HepG2 (cell line): Measurements from ENCODE around the gene MBLAC1. TPM values are rescaled to one million over a fixed set of nuclear protein-coding genes. Genes with fewer than 3 reads are reported as not detected.

Experiments used
- ATRX ChIP-seq: sonication (generic); formaldehyde crosslinking; IDR thresholded peaks from 2 replicates; pipeline ENCODE4 v1.4.0; 2020; ENCODE audit warnings: missing genetic modification reagents, borderline replicate concordance
- BRD4 ChIP-seq: sonication (generic); formaldehyde crosslinking; IDR thresholded peaks from 2 replicates; pipeline ENCODE4 v1.4.0; 2020; ENCODE audit warnings: missing genetic modification reagents
- DR1 ChIP-seq: sonication (generic); formaldehyde crosslinking; IDR thresholded peaks from 2 replicates; pipeline ENCODE4 v1.8.0; 2021; ENCODE audit warnings: mild to moderate bottlenecking, missing genetic modification reagents, inconsistent platforms
- MIER3 ChIP-seq: IDR thresholded peaks from 2 replicates; pipeline ENCODE4 v1.6.1; 2016; ENCODE audit warnings: missing compliant biosample characterization, borderline replicate concordance
- REXO4 ChIP-seq: sonication (generic); formaldehyde crosslinking; IDR thresholded peaks from 2 replicates; pipeline ENCODE4 v1.8.0; 2022; ENCODE audit warnings: missing genetic modification reagents, mild to moderate bottlenecking, borderline replicate concordance
- XBP1 ChIP-seq: sonication (generic); formaldehyde crosslinking; IDR thresholded peaks from 2 replicates; pipeline ENCODE4 v1.5.0; 2020; ENCODE audit warnings: missing genetic modification reagents
- ZEB1 ChIP-seq: IDR thresholded peaks from 2 replicates; pipeline ENCODE4 v1.6.1; 2012; ENCODE audit warnings: mild to moderate bottlenecking, low read depth, inconsistent platforms; ENCODE audit not compliant: insufficient replicate concordance
- ZNF546 ChIP-seq: sonication (generic); formaldehyde crosslinking; conservative IDR thresholded peaks from 2 replicates; pipeline ENCODE4 v1.8.1; 2023; ENCODE audit warnings: mild to moderate bottlenecking, missing genetic modification reagents
- ZNF652 ChIP-seq: IDR thresholded peaks from 2 replicates; pipeline ENCODE4 v1.6.1; 2016; ENCODE audit warnings: low read depth, borderline replicate concordance
- ZNF788 ChIP-seq: sonication (generic); formaldehyde crosslinking; IDR thresholded peaks from 2 replicates; pipeline ENCODE4 v1.5.0; 2020; ENCODE audit warnings: mild to moderate bottlenecking, missing genetic modification reagents, borderline replicate concordance
- polyA plus RNA-seq, 8 experiments: library from polyadenylated mRNA; depleted of rRNA in 3 of 8; stranded (reverse) in 7 of 8; unstranded in 1 of 8; fragments of >200 nt; fragmentation: Illumina TruSeq in 4 of 8; extraction: Trizol in 4 of 8; gene quantifications; 2 replicates each; pipeline versions ENCODE4 v1.2.1 to v1.2.3, GENCODE V29; 2011 to 2016; ENCODE audit warnings: low read depth in 4 of 8, missing spikeins in 1 of 8, mixed read lengths in 1 of 8; ENCODE audit not compliant: insufficient read depth in 1 of 8
- total RNA-seq, 5 experiments: library from RNA; depleted of rRNA; stranded (reverse); fragments of >200 nt; fragmentation: Illumina TruSeq; extraction: Trizol; gene quantifications; 2 replicates each; pipeline ENCODE4 v1.2.3, GENCODE V29; 2016; ENCODE audit warnings: low read depth in 1 of 5
- TF ChIP-seq, protein P1 (sequence below): sonication (generic); formaldehyde crosslinking; conservative IDR thresholded peaks from 2 replicates; pipeline ENCODE4 v1.4.0; 2020; ENCODE audit warnings: mild to moderate bottlenecking, missing genetic modification reagents, moderate library complexity
- TF ChIP-seq, protein P2 (sequence below): sonication (generic); formaldehyde crosslinking; IDR thresholded peaks from 2 replicates; pipeline ENCODE4 v1.9.0; 2022; ENCODE audit warnings: missing genetic modification reagents, mild to moderate bottlenecking, borderline replicate concordance
- TF ChIP-seq, protein P3 (sequence below): sonication (generic); formaldehyde crosslinking; IDR thresholded peaks from 2 replicates; pipeline ENCODE4 v1.4.0; 2020; ENCODE audit warnings: missing genetic modification reagents
- TF ChIP-seq, protein P4 (sequence below), 2 experiments: sonication (generic) in 1 of 2; formaldehyde crosslinking in 1 of 2; IDR thresholded peaks; 2 replicates each; pipeline versions ENCODE4 v1.4.0 to v1.6.1; 2018 to 2020; ENCODE audit warnings: missing genetic modification reagents in 2 of 2, borderline replicate concordance in 1 of 2, low read depth in 1 of 2, mild to moderate bottlenecking in 1 of 2, missing biosample characterization in 1 of 2
- TF ChIP-seq, protein P5 (sequence below), 2 experiments: sonication (generic) in 1 of 2; formaldehyde crosslinking in 1 of 2; IDR thresholded peaks; 2 replicates each; pipeline versions ENCODE4 v1.5.1 to v1.6.1; 2011 to 2020; ENCODE audit warnings: borderline replicate concordance in 1 of 2, low read depth in 1 of 2, low read length in 1 of 2, mild to moderate bottlenecking in 1 of 2, missing genetic modification reagents in 1 of 2, moderate library complexity in 1 of 2

MBLAC1 gene
- total and polyA plus RNA-seq, 2 of the 13 experiments (the other 11 are each of a cell fraction or from before 2014, with no cell fraction given), result 0.79 to 2.1 TPM

DNA sequence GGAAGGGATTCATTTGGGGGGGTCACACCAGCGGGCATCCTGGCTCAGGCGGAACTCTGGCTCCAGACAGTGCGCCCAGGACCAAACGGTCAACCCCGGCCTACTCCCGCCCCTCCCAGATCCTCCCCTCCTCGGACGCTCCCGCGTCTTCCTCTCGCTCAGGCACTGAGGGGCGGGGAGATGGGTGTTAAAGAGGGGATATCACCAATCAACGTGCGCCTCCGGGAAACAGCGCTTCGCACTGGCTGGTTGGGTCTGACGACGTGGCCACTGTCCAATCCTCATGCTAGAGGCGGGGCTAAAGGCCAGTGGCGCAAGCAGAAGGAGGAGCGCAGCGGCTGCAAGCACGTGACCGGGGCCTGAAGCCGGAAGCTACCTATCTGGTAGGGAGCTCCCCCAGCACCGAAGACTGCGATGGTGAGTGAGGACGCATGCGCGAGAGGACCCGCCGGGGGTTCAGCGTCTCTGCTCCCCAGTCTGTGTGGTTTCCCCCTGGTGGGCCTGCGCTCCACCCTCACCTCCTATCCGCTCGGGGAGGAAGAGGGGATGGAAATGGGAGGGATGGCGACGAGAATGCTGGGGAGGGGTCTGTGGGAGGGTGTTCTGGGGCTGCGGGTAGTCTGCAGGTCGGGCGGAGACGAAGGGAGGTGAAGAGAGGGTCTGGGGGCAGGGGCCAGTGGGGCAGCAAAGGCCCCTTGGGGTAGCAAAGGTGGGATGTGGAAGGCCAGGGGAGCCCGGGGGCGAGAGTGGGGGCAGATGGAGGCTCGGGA, 22.0 kb downstream of the MBLAC1 start, which contains the start of gene LAMTOR4 (continued):
- TF ChIP-seq, protein P1, sequence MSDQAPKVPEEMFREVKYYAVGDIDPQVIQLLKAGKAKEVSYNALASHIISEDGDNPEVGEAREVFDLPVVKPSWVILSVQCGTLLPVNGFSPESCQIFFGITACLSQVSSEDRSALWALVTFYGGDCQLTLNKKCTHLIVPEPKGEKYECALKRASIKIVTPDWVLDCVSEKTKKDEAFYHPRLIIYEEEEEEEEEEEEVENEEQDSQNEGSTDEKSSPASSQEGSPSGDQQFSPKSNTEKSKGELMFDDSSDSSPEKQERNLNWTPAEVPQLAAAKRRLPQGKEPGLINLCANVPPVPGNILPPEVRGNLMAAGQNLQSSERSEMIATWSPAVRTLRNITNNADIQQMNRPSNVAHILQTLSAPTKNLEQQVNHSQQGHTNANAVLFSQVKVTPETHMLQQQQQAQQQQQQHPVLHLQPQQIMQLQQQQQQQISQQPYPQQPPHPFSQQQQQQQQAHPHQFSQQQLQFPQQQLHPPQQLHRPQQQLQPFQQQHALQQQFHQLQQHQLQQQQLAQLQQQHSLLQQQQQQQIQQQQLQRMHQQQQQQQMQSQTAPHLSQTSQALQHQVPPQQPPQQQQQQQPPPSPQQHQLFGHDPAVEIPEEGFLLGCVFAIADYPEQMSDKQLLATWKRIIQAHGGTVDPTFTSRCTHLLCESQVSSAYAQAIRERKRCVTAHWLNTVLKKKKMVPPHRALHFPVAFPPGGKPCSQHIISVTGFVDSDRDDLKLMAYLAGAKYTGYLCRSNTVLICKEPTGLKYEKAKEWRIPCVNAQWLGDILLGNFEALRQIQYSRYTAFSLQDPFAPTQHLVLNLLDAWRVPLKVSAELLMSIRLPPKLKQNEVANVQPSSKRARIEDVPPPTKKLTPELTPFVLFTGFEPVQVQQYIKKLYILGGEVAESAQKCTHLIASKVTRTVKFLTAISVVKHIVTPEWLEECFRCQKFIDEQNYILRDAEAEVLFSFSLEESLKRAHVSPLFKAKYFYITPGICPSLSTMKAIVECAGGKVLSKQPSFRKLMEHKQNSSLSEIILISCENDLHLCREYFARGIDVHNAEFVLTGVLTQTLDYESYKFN, result peak; percentile 47
- TF ChIP-seq REXO4 (CRISPR knock-in tag), result no peak
- TF ChIP-seq DR1, result peak; percentile 80; the same call in 1 of the 2 replicates
- TF ChIP-seq, protein P2, sequence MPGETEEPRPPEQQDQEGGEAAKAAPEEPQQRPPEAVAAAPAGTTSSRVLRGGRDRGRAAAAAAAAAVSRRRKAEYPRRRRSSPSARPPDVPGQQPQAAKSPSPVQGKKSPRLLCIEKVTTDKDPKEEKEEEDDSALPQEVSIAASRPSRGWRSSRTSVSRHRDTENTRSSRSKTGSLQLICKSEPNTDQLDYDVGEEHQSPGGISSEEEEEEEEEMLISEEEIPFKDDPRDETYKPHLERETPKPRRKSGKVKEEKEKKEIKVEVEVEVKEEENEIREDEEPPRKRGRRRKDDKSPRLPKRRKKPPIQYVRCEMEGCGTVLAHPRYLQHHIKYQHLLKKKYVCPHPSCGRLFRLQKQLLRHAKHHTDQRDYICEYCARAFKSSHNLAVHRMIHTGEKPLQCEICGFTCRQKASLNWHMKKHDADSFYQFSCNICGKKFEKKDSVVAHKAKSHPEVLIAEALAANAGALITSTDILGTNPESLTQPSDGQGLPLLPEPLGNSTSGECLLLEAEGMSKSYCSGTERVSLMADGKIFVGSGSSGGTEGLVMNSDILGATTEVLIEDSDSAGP, result peak; percentile 64; the same call in 1 of the 2 replicates
- TF ChIP-seq ZNF652, result no peak
- no peak for TF ChIP-seq BRD4
- no peak for TF ChIP-seq XBP1
- no peak; the same call in 1 of the 2 replicates for TF ChIP-seq ZNF788 (CRISPR knock-in tag)
- TF ChIP-seq, protein P3, sequence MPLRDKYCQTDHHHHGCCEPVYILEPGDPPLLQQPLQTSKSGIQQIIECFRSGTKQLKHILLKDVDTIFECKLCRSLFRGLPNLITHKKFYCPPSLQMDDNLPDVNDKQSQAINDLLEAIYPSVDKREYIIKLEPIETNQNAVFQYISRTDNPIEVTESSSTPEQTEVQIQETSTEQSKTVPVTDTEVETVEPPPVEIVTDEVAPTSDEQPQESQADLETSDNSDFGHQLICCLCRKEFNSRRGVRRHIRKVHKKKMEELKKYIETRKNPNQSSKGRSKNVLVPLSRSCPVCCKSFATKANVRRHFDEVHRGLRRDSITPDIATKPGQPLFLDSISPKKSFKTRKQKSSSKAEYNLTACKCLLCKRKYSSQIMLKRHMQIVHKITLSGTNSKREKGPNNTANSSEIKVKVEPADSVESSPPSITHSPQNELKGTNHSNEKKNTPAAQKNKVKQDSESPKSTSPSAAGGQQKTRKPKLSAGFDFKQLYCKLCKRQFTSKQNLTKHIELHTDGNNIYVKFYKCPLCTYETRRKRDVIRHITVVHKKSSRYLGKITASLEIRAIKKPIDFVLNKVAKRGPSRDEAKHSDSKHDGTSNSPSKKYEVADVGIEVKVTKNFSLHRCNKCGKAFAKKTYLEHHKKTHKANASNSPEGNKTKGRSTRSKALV, result no peak
- TF ChIP-seq ATRX (CRISPR knock-in tag), result no peak
- TF ChIP-seq ZEB1, result no peak
- TF ChIP-seq, protein P4, sequence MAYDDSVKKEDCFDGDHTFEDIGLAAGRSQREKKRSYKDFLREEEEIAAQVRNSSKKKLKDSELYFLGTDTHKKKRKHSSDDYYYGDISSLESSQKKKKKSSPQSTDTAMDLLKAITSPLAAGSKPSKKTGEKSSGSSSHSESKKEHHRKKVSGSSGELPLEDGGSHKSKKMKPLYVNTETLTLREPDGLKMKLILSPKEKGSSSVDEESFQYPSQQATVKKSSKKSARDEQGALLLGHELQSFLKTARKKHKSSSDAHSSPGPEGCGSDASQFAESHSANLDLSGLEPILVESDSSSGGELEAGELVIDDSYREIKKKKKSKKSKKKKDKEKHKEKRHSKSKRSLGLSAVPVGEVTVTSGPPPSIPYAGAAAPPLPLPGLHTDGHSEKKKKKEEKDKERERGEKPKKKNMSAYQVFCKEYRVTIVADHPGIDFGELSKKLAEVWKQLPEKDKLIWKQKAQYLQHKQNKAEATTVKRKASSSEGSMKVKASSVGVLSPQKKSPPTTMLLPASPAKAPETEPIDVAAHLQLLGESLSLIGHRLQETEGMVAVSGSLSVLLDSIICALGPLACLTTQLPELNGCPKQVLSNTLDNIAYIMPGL (CRISPR knock-in tag; IDR thresholded peaks at IDR 0.05; ENCODE audit: borderline replicate concordance in 1 of 2, low read depth in 1 of 2), result peak; percentile 51 to 67; a peak in 2 of 4 replicates
- peak; percentile 66; the same call in 1 of the 2 replicates for TF ChIP-seq ZNF546 (CRISPR knock-in tag)
- TF ChIP-seq MIER3 (CRISPR knock-in tag), result peak; percentile 64; the same call in 1 of the 2 replicates
- TF ChIP-seq, protein P5, sequence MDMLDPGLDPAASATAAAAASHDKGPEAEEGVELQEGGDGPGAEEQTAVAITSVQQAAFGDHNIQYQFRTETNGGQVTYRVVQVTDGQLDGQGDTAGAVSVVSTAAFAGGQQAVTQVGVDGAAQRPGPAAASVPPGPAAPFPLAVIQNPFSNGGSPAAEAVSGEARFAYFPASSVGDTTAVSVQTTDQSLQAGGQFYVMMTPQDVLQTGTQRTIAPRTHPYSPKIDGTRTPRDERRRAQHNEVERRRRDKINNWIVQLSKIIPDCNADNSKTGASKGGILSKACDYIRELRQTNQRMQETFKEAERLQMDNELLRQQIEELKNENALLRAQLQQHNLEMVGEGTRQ (IDR thresholded peaks at IDR 0.05; ENCODE audit: low read depth, low read length), result peak; percentile 89
- TF ChIP-seq, protein P5 (CRISPR knock-in tag; IDR thresholded peaks at IDR 0.05; ENCODE audit: borderline replicate concordance), result peak; percentile 93
